Osteoblast (primary cell): ENCODE measurements around the gene SLC12A8. TPM values are rescaled to one million over a fixed set of nuclear protein-coding genes. Genes with fewer than 3 reads are reported as not detected.
A peak's percentile ranks its signal among the peaks of the same experiment; 100 is the strongest.
"Not testable (repeated sequence)": the region's sequence is repeated elsewhere in the genome, so short reads cannot be mapped to it uniquely, and the experiment has no call there.

Experiments used
- DNase-seq: peaks from one replicate; pipeline ENCODE4 v3.0.0; 2011; ENCODE audit warnings: low spot score, mixed read lengths; ENCODE audit not compliant: insufficient read length; ENCODE audit errors: missing footprints
- H2AFZ ChIP-seq: 2 replicates; pipeline ENCODE4 v1.6.0; 2011; ENCODE audit warnings: mild to moderate bottlenecking, low read length
- H3K27ac ChIP-seq: 2 replicates; pipeline ENCODE4 v1.5.1; 2011; ENCODE audit warnings: mild to moderate bottlenecking, low read depth, low read length, moderate library complexity
- H3K27me3 ChIP-seq: 2 replicates; pipeline ENCODE4 v1.6.0; 2012; ENCODE audit warnings: mild to moderate bottlenecking, control low read depth, inconsistent platforms, low read length, moderate library complexity; ENCODE audit not compliant: insufficient read depth
- H3K36me3 ChIP-seq: 2 replicates; pipeline ENCODE4 v1.5.1; 2011; ENCODE audit warnings: mild to moderate bottlenecking, low read length, control low read depth, moderate library complexity; ENCODE audit not compliant: insufficient read depth
- H3K4me1 ChIP-seq: 2 replicates; pipeline ENCODE4 v1.5.1; 2011; ENCODE audit warnings: mild to moderate bottlenecking, low read length, control low read depth, moderate library complexity; ENCODE audit not compliant: insufficient read depth
- H3K4me2 ChIP-seq: 2 replicates; pipeline ENCODE4 v1.6.0; 2011; ENCODE audit warnings: mild to moderate bottlenecking, low read length; ENCODE audit not compliant: insufficient read depth
- H3K4me3 ChIP-seq: fragments of 200-600 bp; sonication (generic); 3 replicates; pipeline ENCODE4 v1.5.1; 2012; ENCODE audit warnings: mild to moderate bottlenecking, low read length, inconsistent platforms; ENCODE audit not compliant: insufficient read depth
- H3K79me2 ChIP-seq: 2 replicates; pipeline ENCODE4 v1.6.0; 2012; ENCODE audit warnings: mild to moderate bottlenecking, low read length, control low read depth, inconsistent platforms; ENCODE audit not compliant: insufficient read depth
- H3K9me3 ChIP-seq: 2 replicates; pipeline ENCODE4 v1.5.1; 2011; ENCODE audit warnings: low read depth, low read length, control low read depth
- H4K20me1 ChIP-seq: 2 replicates; pipeline ENCODE4 v1.6.0; 2012; ENCODE audit warnings: mild to moderate bottlenecking, low read length, control low read depth; ENCODE audit not compliant: insufficient read depth
- CTCF ChIP-seq: IDR thresholded peaks from 2 replicates; pipeline ENCODE4 v1.5.1; 2011; ENCODE audit warnings: mild to moderate bottlenecking, low read depth, low read length, moderate library complexity; ENCODE audit errors: extremely low read depth
- total RNA-seq: library from RNA; depleted of rRNA; stranded (reverse); fragments of >200 nt; gene quantifications from 2 replicates; pipeline ENCODE4 v1.2.3, GENCODE V29; 2012

Gene SLC12A8
- total RNA-seq, 1 donor = 36.2 TPM

GRCh38 chr3:125090649-125091048 is 121.9 kb downstream of the SLC12A8 start:
- Histone ChIP-seq H4K20me1 (no peaks in the 10 kb centered on the region), H3K4me1 (peaks cover 9% of the 10 kb centered on the region), H3K27me3 (no peaks in the 10 kb centered on the region), H3K36me3 (peaks cover 9% of the 10 kb centered on the region), H3K79me2 (no peaks in the 10 kb centered on the region), H3K27ac (no peak overlapping the region), H2AFZ (no peak overlapping the region), H3K9me3 (no peaks in the 10 kb centered on the region), H3K4me2 (no peak overlapping the region), H3K4me3 (no peak overlapping the region)
- no peak for DNase-seq
- TF ChIP-seq CTCF = no peak

- Histone ChIP-seq H3K36me3 (peaks cover 9% of the 10 kb centered on the region), H3K27ac (peak overlapping the region; percentile 40), H3K9me3 (no peaks in the 10 kb centered on the region), H3K4me2 (no peak overlapping the region), H3K79me2 (no peaks in the 10 kb centered on the region), H2AFZ (peak overlapping the region; percentile 25), H3K27me3 (no peaks in the 10 kb centered on the region), H4K20me1 (no peaks in the 10 kb centered on the region), H3K4me3 (no peak overlapping the region), H3K4me1 (peaks cover 9% of the 10 kb centered on the region)
- no peak for TF ChIP-seq CTCF
- peak; percentile 83 for DNase-seq
Observed at GRCh38 chr3:125087768-125088391, 124.7 kb downstream of the SLC12A8 start.

GRCh38 chr3:125085166-125085565 is 127.4 kb downstream of the SLC12A8 start:
- Histone ChIP-seq H2AFZ (no peak overlapping the region), H3K4me2 (no peak overlapping the region), H3K4me1 (peaks cover 9% of the 10 kb centered on the region), H3K4me3 (no peak overlapping the region), H3K27me3 (no peaks in the 10 kb centered on the region), H4K20me1 (no peaks in the 10 kb centered on the region), H3K9me3 (no peaks in the 10 kb centered on the region), H3K79me2 (no peaks in the 10 kb centered on the region), H3K27ac (no peak overlapping the region), H3K36me3 (no peaks in the 10 kb centered on the region)
- TF ChIP-seq CTCF = no peak
- no peak for DNase-seq

- Histone ChIP-seq H3K4me1 (peaks cover 9% of the 10 kb centered on the region), H4K20me1 (no peaks in the 10 kb centered on the region)
- peak; percentile 31 for DNase-seq
Observed at GRCh38 chr3:125083776-125084175, 128.8 kb downstream of the SLC12A8 start.

GRCh38 chr3:125082339-125082738 is 130.2 kb downstream of the SLC12A8 start:
- not testable (repeated sequence) for H3K36me3 ChIP-seq, H3K27me3 ChIP-seq, H3K27ac ChIP-seq, DNase-seq, H3K4me1 ChIP-seq, H3K4me3 ChIP-seq, H3K9me3 ChIP-seq, H3K79me2 ChIP-seq, H3K4me2 ChIP-seq, H2AFZ ChIP-seq, H4K20me1 ChIP-seq

More at GRCh38 chr3:125083776-125084175, 128.8 kb downstream of the SLC12A8 start:
- H3K27ac ChIP-seq = no peak overlapping the region
- H3K4me2 ChIP-seq = no peak overlapping the region
- no peak overlapping the region for H2AFZ ChIP-seq
- no peaks in the 10 kb centered on the region for H3K36me3 ChIP-seq
- no peak overlapping the region for H3K4me3 ChIP-seq
- H3K79me2 ChIP-seq = no peaks in the 10 kb centered on the region
- no peak for TF ChIP-seq CTCF
- H3K27me3 ChIP-seq = no peaks in the 10 kb centered on the region
- H3K9me3 ChIP-seq = no peaks in the 10 kb centered on the region
